Astrocyte (in vitro differentiated cells and primary cell): ENCODE results near the gene TRERF1.

Experiments
- EZH2 ChIP-seq: IDR thresholded peaks from 2 replicates; pipeline ENCODE4 v1.6.1; 2012; ENCODE audit warnings: mild to moderate bottlenecking, low read length, inconsistent platforms; ENCODE audit not compliant: insufficient read depth
- TF ChIP-seq, protein P1 (sequence below): IDR thresholded peaks from 2 replicates; pipeline ENCODE4 v1.5.1; 2011; ENCODE audit warnings: low read depth, mild to moderate bottlenecking, inconsistent platforms, low read length, moderate library complexity; ENCODE audit not compliant: insufficient read depth

DNA sequence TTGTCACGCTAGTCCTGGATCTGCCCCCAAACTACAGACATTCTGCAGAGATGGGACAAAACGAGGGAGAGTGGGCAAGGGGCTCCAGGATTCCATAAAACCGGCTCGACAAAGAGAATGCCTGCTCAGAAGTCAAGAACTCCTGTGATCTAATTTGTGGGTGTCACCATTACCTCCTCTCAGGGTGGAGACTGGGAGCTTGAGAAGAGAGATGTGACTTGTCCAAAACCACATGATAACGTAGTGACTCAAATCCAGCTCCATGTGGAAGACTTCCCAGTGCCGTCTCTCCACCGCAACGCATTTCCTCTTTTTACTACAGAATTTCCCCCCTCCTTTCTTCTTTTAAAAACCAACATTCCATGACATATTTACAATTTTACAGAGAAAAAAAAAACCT lies 44.3 kb downstream of the TRERF1 start:
- TF ChIP-seq EZH2: no peak
- TF ChIP-seq, protein P1, sequence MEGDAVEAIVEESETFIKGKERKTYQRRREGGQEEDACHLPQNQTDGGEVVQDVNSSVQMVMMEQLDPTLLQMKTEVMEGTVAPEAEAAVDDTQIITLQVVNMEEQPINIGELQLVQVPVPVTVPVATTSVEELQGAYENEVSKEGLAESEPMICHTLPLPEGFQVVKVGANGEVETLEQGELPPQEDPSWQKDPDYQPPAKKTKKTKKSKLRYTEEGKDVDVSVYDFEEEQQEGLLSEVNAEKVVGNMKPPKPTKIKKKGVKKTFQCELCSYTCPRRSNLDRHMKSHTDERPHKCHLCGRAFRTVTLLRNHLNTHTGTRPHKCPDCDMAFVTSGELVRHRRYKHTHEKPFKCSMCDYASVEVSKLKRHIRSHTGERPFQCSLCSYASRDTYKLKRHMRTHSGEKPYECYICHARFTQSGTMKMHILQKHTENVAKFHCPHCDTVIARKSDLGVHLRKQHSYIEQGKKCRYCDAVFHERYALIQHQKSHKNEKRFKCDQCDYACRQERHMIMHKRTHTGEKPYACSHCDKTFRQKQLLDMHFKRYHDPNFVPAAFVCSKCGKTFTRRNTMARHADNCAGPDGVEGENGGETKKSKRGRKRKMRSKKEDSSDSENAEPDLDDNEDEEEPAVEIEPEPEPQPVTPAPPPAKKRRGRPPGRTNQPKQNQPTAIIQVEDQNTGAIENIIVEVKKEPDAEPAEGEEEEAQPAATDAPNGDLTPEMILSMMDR: no peak
